ENCODE results near the gene HIPK2. TPM values are rescaled to one million over a fixed set of nuclear protein-coding genes. Genes with fewer than 3 reads are reported as not detected.
A peak's percentile ranks its signal among the peaks of the same experiment; 100 is the strongest.

The HIPK2 gene
- total and polyA plus RNA-seq, 8 donors: 3.4 to 103 (median 38.6) TPM

GRCh38 chr7:139594911-139595476, 182.8 kb downstream of the HIPK2 start:
- H3K36me3 ChIP-seq: peaks cover 72 to 100% (median 100%) of the 10 kb centered on the region in 4 donors
- intact Hi-C loops (cut with DNase I; ENCODE audit: low total_unique reads): no loop called here
- H3K4me1 ChIP-seq: peaks cover 0 to 8% (median 2%) of the 10 kb centered on the region in 4 donors
- H3K4me3 ChIP-seq: no peak overlapping the region
- WGBS, 5 donors: 85 to 97% (median 91%) methylated on average over 13 of the region's 13 CpGs
- TF ChIP-seq EP300 (IDR thresholded peaks at IDR 0.05) (no peak), POLR2A (IDR thresholded peaks at IDR 0.05) (no peak), POLR2AphosphoS5 (IDR thresholded peaks at IDR 0.05) (no peak), CTCF (IDR thresholded peaks at IDR 0.05) (no peak)
- H3K9me3 ChIP-seq: no peaks in the 10 kb centered on the region
- H3K27ac ChIP-seq: no peak overlapping the region
- no peaks in the 10 kb centered on the region for H3K27me3 ChIP-seq
- no peak for DNase-seq

GRCh38 chr7:139594090-139594489, 183.7 kb downstream of the HIPK2 start:
- TF ChIP-seq POLR2AphosphoS5 (IDR thresholded peaks at IDR 0.05) (no peak), CTCF (IDR thresholded peaks at IDR 0.05) (no peak), EP300 (IDR thresholded peaks at IDR 0.05) (no peak), POLR2A (IDR thresholded peaks at IDR 0.05) (no peak)
- 91 to 100% (median 95%) methylated on average over 2 of the region's 2 CpGs for WGBS, 5 donors
- H3K4me3 ChIP-seq: no peak overlapping the region
- H3K36me3 ChIP-seq: peaks cover 63 to 100% (median 100%) of the 10 kb centered on the region in 4 donors
- no peak overlapping the region for H3K27ac ChIP-seq
- no peaks in the 10 kb centered on the region for H3K27me3 ChIP-seq
- H3K4me1 ChIP-seq: peaks cover 0 to 7% (median 2%) of the 10 kb centered on the region in 4 donors
- H3K9me3 ChIP-seq: no peaks in the 10 kb centered on the region
- DNase-seq: peak in 1 of 2 donors; percentile 17
- intact Hi-C loops (cut with DNase I; ENCODE audit: low total_unique reads): no loop called here

- peaks cover 59 to 100% (median 100%) of the 10 kb centered on the region in 4 donors for H3K36me3 ChIP-seq
- intact Hi-C loops (cut with DNase I; ENCODE audit: low total_unique reads): no loop called here
- 88 to 93% (median 90%) methylated on average over 4 of the region's 4 CpGs for WGBS, 5 donors
Measured at GRCh38 chr7:139592801-139593461, 184.9 kb downstream of the HIPK2 start.

More at GRCh38 chr7:139592801-139593461, 184.9 kb downstream of the HIPK2 start:
- H3K4me1 ChIP-seq: no peaks in the 10 kb centered on the region
- H3K4me3 ChIP-seq: no peak overlapping the region
- no peaks in the 10 kb centered on the region for H3K27me3 ChIP-seq
- TF ChIP-seq POLR2AphosphoS5 (IDR thresholded peaks at IDR 0.05) (no peak), EP300 (IDR thresholded peaks at IDR 0.05) (no peak), POLR2A (IDR thresholded peaks at IDR 0.05) (no peak), CTCF (IDR thresholded peaks at IDR 0.05) (no peak)
- no peak overlapping the region for H3K27ac ChIP-seq
- DNase-seq: peak in 1 of 2 donors; percentile 17
- no peaks in the 10 kb centered on the region for H3K9me3 ChIP-seq

All from stomach (tissue), 9 donors.